AG09319 (cell line): ENCODE results near the gene PDZD7.

Experiments
- DNase-seq: peaks from one replicate; pipeline ENCODE4 v3.0.0-alpha.2; 2010; ENCODE audit warnings: low read depth; ENCODE audit errors: extremely low read depth
- TF ChIP-seq, protein P1 (sequence below): IDR thresholded peaks from 2 replicates; pipeline ENCODE4 v1.5.1; 2011; ENCODE audit warnings: low read depth, mild to moderate bottlenecking, inconsistent platforms, low read length, moderate library complexity

Gene PDZD7

GRCh38 chr10:101065481-101066145 is 34.7 kb upstream of the PDZD7 start:
- TF ChIP-seq, protein P1, sequence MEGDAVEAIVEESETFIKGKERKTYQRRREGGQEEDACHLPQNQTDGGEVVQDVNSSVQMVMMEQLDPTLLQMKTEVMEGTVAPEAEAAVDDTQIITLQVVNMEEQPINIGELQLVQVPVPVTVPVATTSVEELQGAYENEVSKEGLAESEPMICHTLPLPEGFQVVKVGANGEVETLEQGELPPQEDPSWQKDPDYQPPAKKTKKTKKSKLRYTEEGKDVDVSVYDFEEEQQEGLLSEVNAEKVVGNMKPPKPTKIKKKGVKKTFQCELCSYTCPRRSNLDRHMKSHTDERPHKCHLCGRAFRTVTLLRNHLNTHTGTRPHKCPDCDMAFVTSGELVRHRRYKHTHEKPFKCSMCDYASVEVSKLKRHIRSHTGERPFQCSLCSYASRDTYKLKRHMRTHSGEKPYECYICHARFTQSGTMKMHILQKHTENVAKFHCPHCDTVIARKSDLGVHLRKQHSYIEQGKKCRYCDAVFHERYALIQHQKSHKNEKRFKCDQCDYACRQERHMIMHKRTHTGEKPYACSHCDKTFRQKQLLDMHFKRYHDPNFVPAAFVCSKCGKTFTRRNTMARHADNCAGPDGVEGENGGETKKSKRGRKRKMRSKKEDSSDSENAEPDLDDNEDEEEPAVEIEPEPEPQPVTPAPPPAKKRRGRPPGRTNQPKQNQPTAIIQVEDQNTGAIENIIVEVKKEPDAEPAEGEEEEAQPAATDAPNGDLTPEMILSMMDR, result no peak
- no peak for DNase-seq

DNA sequence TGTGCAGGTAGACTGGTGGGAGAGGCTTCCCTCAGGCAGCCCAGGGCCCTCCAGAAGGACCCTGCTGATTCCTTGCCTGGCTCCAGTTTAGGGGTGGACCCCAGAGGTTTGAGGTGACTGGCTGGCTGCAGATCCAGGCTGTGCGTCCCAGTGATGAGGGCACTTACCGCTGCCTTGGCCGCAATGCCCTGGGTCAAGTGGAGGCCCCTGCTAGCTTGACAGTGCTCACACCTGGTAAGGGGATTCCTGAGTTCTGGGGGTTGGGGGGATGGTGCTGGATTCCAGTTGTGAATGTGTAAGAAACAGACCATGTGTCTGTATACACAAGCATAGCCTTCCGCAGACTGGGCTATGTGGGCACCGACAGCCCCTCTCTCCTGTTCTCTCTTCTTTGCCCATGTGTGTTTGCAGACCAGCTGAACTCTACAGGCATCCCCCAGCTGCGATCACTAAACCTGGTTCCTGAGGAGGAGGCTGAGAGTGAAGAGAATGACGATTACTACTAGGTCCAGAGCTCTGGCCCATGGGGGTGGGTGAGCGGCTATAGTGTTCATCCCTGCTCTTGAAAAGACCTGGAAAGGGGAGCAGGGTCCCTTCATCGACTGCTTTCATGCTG is 33.6 kb upstream of the PDZD7 start:
- TF ChIP-seq, protein P1, result no peak
- DNase-seq, result no peak

GRCh38 chr10:101063548-101064414 is 32.9 kb upstream of the PDZD7 start:
- no peak for DNase-seq
- TF ChIP-seq, protein P1, result no peak

- TF ChIP-seq, protein P1, result no peak
- no peak for DNase-seq
These were observed 32.2 kb upstream of the PDZD7 start for GRCh38 chr10:101063050-101063525.

DNA sequence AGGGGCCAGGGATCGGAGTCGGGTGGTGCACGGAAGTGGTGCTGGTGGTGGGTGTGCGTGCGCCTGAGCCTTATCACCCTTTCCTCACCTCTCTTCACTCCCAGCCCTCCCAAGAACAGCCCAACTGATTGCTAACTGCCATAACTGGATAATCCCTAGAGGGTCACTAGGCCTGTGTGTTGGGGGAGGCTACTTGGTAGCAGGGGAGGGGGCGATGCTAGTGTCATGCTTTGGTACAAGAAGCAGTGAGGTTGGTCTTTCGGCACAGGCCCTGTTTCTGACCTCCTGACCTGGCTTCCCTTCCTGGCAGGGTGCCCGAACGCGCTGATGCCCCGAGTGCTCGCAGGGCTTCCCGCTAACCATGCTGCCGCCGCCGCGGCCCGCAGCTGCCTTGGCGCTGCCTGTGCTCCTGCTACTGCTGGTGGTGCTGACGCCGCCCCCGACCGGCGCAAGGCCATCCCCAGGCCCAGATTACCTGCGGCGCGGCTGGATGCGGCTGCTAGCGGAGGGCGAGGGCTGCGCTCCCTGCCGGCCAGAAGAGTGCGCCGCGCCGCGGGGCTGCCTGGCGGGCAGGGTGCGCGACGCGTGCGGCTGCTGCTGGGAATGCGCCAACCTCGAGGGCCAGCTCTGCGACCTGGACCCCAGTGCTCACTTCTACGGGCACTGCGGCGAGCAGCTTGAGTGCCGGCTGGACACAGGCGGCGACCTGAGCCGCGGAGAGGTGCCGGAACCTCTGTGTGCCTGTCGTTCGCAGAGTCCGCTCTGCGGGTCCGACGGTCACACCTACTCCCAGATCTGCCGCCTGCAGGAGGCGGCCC is 31.5 kb upstream of the PDZD7 start:
- TF ChIP-seq, protein P1, result peak; percentile 20; the same call in 1 of the 2 replicates
- no peak for DNase-seq

DNA sequence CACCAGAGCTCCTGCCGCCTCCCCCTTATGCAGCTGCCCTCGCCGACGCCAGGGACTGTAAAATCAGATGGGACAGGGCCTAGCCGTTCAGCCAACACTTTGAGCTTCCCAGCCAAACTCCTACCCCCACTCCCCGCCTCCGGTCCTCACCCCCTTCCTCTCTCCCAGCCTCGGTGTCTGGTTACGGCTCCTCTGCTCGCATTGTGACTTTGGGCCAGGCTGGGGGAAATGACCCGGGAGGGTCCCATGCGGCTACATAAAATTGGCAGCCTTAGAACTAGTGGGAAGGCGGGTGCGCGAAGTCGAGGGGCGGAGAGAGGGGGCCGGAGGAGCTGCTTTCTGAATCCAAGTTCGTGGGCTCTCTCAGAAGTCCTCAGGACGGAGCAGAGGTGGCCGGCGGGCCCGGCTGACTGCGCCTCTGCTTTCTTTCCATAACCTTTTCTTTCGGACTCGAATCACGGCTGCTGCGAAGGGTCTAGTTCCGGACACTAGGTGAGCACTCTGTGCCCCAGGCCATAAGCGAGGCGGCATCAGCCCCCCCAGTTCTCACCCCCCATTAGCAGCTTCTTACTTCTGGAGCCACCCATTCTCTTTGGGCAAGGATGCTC is 30.8 kb upstream of the PDZD7 start, which contains the start of gene KAZALD1:
Gene KAZALD1 (plus strand): TSS at position 366 of the 608 bp plus-strand sequence. CDS start 604 bp downstream, outside the sequence.
- DNase-seq, result peak; percentile 73
- TF ChIP-seq, protein P1, result no peak
